ENCODE measurements around the gene CCDC15.

CCDC15 gene

DNA sequence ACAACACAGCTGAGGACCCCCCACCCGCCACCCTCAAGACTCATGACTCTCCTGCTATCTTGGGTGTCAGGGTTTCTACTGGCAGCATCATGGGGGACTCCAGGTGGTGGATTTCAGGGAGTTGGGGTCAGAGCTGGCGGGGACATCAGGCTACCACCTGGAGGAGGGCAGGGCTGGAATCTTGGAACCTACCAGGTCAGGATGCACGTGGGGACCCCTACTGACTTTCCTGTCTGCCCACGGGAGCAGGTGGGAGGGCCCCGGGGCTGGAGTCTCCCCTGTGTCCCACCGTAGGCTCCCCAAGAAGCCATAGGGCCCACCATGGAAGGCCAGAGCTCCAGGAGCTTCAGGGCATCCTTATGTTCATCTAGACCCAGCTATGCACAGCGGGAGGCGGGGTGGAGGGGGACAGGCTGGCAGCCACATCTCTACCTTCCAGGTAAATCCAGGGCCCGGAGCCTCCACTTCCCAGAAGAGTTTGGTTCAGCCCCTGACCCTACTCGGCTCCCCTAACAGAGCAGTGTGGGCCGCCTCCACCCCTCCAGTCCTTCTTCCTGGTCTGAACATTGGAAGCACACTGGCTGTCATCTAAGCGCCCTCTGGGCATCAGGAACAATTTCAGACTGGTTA, 119.1 kb downstream of the CCDC15 start:
- DNase-seq (ENCODE audit: low read depth), result no peak
- no peak overlapping the region for H3K4me3 ChIP-seq (ENCODE audit: low read depth, low read length)
- in situ Hi-C loops (cut with HindIII; ENCODE audit: low sequenced_read_pairs), result no loop called here
- TF ChIP-seq, protein P1, sequence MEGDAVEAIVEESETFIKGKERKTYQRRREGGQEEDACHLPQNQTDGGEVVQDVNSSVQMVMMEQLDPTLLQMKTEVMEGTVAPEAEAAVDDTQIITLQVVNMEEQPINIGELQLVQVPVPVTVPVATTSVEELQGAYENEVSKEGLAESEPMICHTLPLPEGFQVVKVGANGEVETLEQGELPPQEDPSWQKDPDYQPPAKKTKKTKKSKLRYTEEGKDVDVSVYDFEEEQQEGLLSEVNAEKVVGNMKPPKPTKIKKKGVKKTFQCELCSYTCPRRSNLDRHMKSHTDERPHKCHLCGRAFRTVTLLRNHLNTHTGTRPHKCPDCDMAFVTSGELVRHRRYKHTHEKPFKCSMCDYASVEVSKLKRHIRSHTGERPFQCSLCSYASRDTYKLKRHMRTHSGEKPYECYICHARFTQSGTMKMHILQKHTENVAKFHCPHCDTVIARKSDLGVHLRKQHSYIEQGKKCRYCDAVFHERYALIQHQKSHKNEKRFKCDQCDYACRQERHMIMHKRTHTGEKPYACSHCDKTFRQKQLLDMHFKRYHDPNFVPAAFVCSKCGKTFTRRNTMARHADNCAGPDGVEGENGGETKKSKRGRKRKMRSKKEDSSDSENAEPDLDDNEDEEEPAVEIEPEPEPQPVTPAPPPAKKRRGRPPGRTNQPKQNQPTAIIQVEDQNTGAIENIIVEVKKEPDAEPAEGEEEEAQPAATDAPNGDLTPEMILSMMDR (IDR thresholded peaks at IDR 0.05; ENCODE audit: low read depth, low read length, missing control alignments), result no peak

DNA sequence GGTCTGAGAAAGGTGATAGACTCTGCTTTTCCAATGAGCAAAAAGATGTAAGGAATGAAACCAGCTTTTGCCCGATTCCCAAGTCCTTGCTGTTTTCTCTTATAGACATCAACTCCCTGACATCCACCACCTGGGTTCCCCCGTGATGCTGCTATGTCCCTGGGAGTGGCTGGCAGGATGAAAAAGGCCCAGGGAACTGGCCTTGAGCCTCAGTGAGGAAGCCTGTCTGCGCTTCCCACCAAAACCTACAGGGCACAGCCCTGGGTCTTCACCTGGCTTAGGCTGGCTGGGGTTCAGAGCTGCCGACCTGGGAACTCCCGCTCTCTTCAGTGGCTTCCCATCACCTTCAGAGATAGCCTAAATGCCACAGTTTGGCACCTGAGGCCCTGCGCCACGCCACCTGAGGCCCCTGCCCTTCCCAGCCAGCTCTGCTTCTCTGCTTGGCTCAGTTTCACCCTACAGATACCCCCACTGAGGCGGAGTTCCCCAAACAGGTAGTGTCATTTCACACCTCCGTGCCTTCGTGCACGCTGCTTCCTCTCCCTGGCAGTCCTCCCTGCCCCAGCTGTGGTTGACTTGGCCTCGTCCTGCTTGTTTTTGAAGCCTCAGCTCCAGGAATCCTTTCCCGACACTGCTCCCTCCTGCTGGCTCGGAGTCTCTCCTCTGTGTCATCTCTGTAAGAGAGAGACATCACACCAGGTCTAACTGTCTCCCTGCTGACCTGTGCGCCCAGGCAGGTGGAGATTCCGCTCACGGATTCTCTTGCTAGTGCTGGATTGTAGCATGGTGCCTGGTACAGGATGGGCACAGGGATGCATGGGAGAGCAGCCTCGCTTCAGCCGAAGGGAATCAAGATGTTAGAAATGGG, 119.8 kb downstream of the CCDC15 start:
- no peak for DNase-seq (ENCODE audit: low read depth)
- TF ChIP-seq, protein P1 (IDR thresholded peaks at IDR 0.05; ENCODE audit: low read depth, low read length, missing control alignments), result no peak
- in situ Hi-C loops (cut with HindIII; ENCODE audit: low sequenced_read_pairs), result no loop called here
- H3K4me3 ChIP-seq (ENCODE audit: low read depth, low read length), result no peak overlapping the region

DNA sequence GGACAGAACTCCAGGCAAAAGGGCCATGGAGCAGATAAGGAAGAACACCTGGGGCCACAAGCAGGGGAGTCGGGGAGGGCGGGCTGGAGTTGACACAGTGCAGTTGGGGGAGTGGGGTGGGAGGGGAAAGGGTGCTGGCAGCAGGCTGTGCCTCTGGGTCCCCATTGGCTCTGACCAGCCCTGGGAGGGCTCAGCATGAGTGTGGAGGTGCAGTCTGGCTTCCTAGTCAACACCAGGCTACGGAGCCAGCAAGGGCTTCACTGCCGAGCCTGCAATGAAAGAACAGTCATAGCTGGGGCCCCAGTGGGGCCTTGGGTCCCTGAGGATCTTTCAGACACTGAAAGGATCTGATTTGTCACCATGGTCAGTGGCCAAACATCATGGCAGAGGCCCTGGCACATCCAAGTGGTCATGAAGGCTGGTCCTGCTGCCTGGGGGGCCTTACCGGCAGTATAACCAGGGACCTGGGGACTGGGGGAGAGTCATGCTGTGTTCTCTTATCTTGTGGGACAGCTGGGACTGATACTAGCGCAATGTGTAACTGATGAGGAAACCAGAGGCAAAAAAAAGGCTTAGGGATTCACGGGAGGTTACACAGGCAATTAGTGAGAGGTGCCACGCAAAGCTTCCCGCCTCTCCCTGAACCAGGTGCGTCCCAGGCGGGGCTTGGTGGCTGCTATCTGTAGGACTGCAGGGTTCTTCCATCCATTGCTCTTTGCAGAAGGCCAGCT, 120.7 kb downstream of the CCDC15 start:
- no peak for DNase-seq (ENCODE audit: low read depth)
- in situ Hi-C loops (cut with HindIII; ENCODE audit: low sequenced_read_pairs), result no loop called here
- TF ChIP-seq, protein P1 (IDR thresholded peaks at IDR 0.05; ENCODE audit: low read depth, low read length, missing control alignments), result no peak
- no peak overlapping the region for H3K4me3 ChIP-seq (ENCODE audit: low read depth, low read length)

- no peak for DNase-seq (ENCODE audit: low read depth)
- TF ChIP-seq, protein P1 (IDR thresholded peaks at IDR 0.05; ENCODE audit: low read depth, low read length, missing control alignments), result no peak
- H3K4me3 ChIP-seq (ENCODE audit: low read depth, low read length), result no peak overlapping the region
- in situ Hi-C loops (cut with HindIII; ENCODE audit: low sequenced_read_pairs), result no loop called here
Observed at GRCh38 chr11:125075242-125075625, 121.2 kb downstream of the CCDC15 start.

DNA sequence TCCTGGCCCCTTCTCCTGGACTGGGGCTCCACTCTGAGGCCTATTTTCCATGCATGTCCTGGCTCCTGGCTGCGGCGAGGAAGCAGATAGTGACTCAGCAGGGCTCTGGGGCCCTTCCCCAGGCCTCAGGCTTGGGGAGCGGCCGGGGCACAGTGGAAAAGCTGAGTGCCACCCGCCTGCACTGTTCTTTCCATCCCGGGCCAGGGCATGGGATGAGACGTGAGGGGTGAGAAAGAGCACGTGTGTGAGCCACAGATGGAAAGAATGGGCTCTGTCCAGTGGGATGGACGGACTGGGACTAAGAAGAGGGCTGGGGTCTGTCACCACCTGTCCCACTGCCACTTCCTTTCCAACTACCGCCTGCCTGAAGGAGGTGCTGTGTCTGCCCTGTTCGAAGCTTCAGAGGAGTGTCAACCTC, 121.9 kb downstream of the CCDC15 start:
- no peak for DNase-seq (ENCODE audit: low read depth)
- TF ChIP-seq, protein P1 (IDR thresholded peaks at IDR 0.05; ENCODE audit: low read depth, low read length, missing control alignments), result no peak
- in situ Hi-C loops (cut with HindIII; ENCODE audit: low sequenced_read_pairs), result no loop called here
- H3K4me3 ChIP-seq (ENCODE audit: low read depth, low read length), result no peak overlapping the region

- no peak overlapping the region for H3K4me3 ChIP-seq (ENCODE audit: low read depth, low read length)
- in situ Hi-C loops (cut with HindIII; ENCODE audit: low sequenced_read_pairs), result no loop called here
- TF ChIP-seq, protein P1 (IDR thresholded peaks at IDR 0.05; ENCODE audit: low read depth, low read length, missing control alignments), result no peak
- no peak for DNase-seq (ENCODE audit: low read depth)
Observed at GRCh38 chr11:125076378-125076945, 122.5 kb downstream of the CCDC15 start.
